ENCODE measurements around the gene ZNF280C.

ZNF280C gene

GRCh38 chrX:130162094-130162735 lies 106.5 kb downstream of the ZNF280C start:
- DNase-seq (ENCODE audit: extremely low spot score) = no peak
- CTCF ChIA-PET = no interaction called here
- TF ChIP-seq CTBP1 (IDR thresholded peaks at IDR 0.05; ENCODE audit: borderline replicate concordance) (no peak), ELF4 (IDR thresholded peaks at IDR 0.05) (no peak), HDGF (IDR thresholded peaks at IDR 0.05; ENCODE audit: borderline replicate concordance) (no peak), ARNT (IDR thresholded peaks at IDR 0.05) (no peak)
- TF ChIP-seq, protein P1, sequence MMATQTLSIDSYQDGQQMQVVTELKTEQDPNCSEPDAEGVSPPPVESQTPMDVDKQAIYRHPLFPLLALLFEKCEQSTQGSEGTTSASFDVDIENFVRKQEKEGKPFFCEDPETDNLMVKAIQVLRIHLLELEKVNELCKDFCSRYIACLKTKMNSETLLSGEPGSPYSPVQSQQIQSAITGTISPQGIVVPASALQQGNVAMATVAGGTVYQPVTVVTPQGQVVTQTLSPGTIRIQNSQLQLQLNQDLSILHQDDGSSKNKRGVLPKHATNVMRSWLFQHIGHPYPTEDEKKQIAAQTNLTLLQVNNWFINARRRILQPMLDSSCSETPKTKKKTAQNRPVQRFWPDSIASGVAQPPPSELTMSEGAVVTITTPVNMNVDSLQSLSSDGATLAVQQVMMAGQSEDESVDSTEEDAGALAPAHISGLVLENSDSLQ (IDR thresholded peaks at IDR 0.05) = no peak
- POLR2A ChIA-PET = no interaction called here

DNA sequence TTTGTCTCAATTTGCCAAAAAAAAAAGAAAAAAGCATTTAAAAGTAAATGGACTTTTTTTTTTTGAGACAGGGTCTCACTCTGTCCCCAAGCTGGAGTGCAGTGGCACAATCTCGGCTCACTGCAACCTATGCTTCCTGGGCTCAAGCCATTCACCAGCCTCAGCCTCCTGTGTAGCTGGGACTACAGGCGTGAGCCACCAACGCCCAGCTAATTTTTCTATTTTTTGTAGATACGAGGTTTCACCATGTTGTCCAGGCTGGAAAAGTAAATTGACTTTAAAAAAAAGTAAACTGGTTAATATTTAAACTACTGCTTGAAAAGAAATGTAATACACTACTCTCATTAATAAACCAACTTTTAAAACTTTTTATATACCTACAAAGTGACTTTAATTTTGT lies 108.9 kb downstream of the ZNF280C start:
- ChIA-PET POLR2A (no interaction called here), CTCF (no interaction called here)
- TF ChIP-seq FOXK2 (IDR thresholded peaks at IDR 0.05) (no peak), HDGF (IDR thresholded peaks at IDR 0.05; ENCODE audit: borderline replicate concordance) (no peak), FOXA1 (IDR thresholded peaks at IDR 0.05) (no peak), SUZ12 (IDR thresholded peaks at IDR 0.05) (no peak), LEF1 (IDR thresholded peaks at IDR 0.05; ENCODE audit: borderline replicate concordance) (no peak), FOXM1 (IDR thresholded peaks at IDR 0.05; ENCODE audit: borderline replicate concordance) (no peak), L3MBTL2 (conservative IDR thresholded peaks at IDR 0.05) (no peak), ELF4 (IDR thresholded peaks at IDR 0.05) (no peak), ZNF384 (IDR thresholded peaks at IDR 0.05) (no peak), ARNT (IDR thresholded peaks at IDR 0.05) (no peak), BHLHE40 (IDR thresholded peaks at IDR 0.05; ENCODE audit: borderline replicate concordance) (no peak), SP1 (IDR thresholded peaks at IDR 0.05) (no peak), TARDBP (IDR thresholded peaks at IDR 0.05) (no peak), CTBP1 (IDR thresholded peaks at IDR 0.05; ENCODE audit: borderline replicate concordance) (no peak), NFRKB (IDR thresholded peaks at IDR 0.05) (no peak)
- TF ChIP-seq, protein P1 (IDR thresholded peaks at IDR 0.05) = no peak
- DNase-seq (ENCODE audit: extremely low spot score) = no peak

GRCh38 chrX:130158311-130158710 lies 110.4 kb downstream of the ZNF280C start:
- ChIA-PET CTCF (no interaction called here), POLR2A (interaction anchor here (0.7 kb wide), 1 partner anchor 244 kb away, joined by 3 read pairs; no protein-coding TSS in a partner anchor)
- no peak for DNase-seq (ENCODE audit: extremely low spot score)
- TF ChIP-seq FOXA1 (IDR thresholded peaks at IDR 0.05) (no peak), SUZ12 (IDR thresholded peaks at IDR 0.05) (no peak), HDGF (IDR thresholded peaks at IDR 0.05; ENCODE audit: borderline replicate concordance) (no peak), FOXK2 (IDR thresholded peaks at IDR 0.05) (no peak), LEF1 (IDR thresholded peaks at IDR 0.05; ENCODE audit: borderline replicate concordance) (no peak), TARDBP (IDR thresholded peaks at IDR 0.05) (no peak), ARNT (IDR thresholded peaks at IDR 0.05) (no peak), ELF4 (IDR thresholded peaks at IDR 0.05) (no peak), FOXM1 (IDR thresholded peaks at IDR 0.05; ENCODE audit: borderline replicate concordance) (no peak), ZNF384 (IDR thresholded peaks at IDR 0.05) (no peak), NFRKB (IDR thresholded peaks at IDR 0.05) (no peak), BHLHE40 (IDR thresholded peaks at IDR 0.05; ENCODE audit: borderline replicate concordance) (no peak), CTBP1 (IDR thresholded peaks at IDR 0.05; ENCODE audit: borderline replicate concordance) (no peak)
- TF ChIP-seq, protein P1 (IDR thresholded peaks at IDR 0.05) = no peak

- TF ChIP-seq ARNT (IDR thresholded peaks at IDR 0.05) (no peak), SP1 (IDR thresholded peaks at IDR 0.05) (no peak), ELF4 (IDR thresholded peaks at IDR 0.05) (no peak), FOXK2 (IDR thresholded peaks at IDR 0.05) (no peak), LEF1 (IDR thresholded peaks at IDR 0.05; ENCODE audit: borderline replicate concordance) (no peak), FOXA1 (IDR thresholded peaks at IDR 0.05) (no peak), TARDBP (IDR thresholded peaks at IDR 0.05) (no peak), ZNF384 (IDR thresholded peaks at IDR 0.05) (no peak), CTBP1 (IDR thresholded peaks at IDR 0.05; ENCODE audit: borderline replicate concordance) (no peak), SUZ12 (IDR thresholded peaks at IDR 0.05) (no peak), BHLHE40 (IDR thresholded peaks at IDR 0.05; ENCODE audit: borderline replicate concordance) (no peak), HDGF (IDR thresholded peaks at IDR 0.05; ENCODE audit: borderline replicate concordance) (no peak), L3MBTL2 (conservative IDR thresholded peaks at IDR 0.05) (no peak), NFRKB (IDR thresholded peaks at IDR 0.05) (no peak), FOXM1 (IDR thresholded peaks at IDR 0.05; ENCODE audit: borderline replicate concordance) (no peak)
- TF ChIP-seq, protein P1 (IDR thresholded peaks at IDR 0.05) = no peak
- ChIA-PET CTCF (interaction anchor here (2.0 kb wide), 1 partner anchor 76 kb away, joined by 5 read pairs; no protein-coding TSS in a partner anchor), POLR2A (interaction anchor here (3.3 kb wide), 1 partner anchor 10 kb away, joined by 12 read pairs; the partner anchor contains the start of gene AIFM1)
- no peak for DNase-seq (ENCODE audit: extremely low spot score)
These were observed 113.1 kb downstream of the ZNF280C start for GRCh38 chrX:130155564-130155963.
